SK-N-SH treated with all-trans-retinoic acid at 6 μM for 48 hours (cell line): Measurements from ENCODE around the gene PICK1.

Experiments
- ATAC-seq: fragments of 200-7000 bp; cut with Tn5 transposase; 3 replicates; pipeline ENCODE4 v1.9.1; 2020; ENCODE audit warnings: mild to moderate bottlenecking, moderate library complexity
- ARNTL ChIP-seq: fragments of 450-650 bp; formaldehyde crosslinking; IDR thresholded peaks from 2 replicates; pipeline ENCODE4 v1.5.0; 2020; ENCODE audit warnings: low read depth, mild to moderate bottlenecking, moderate library complexity, borderline replicate concordance
- BACH2 ChIP-seq: fragments of 250-450 bp; sonication (Bioruptor Pico); IDR thresholded peaks from 2 replicates; pipeline ENCODE4 v1.9.0; 2021; ENCODE audit warnings: mild to moderate bottlenecking, borderline replicate concordance
- CSDC2 ChIP-seq: fragments of 250-450 bp; sonication (Bioruptor Pico); IDR thresholded peaks from 2 replicates; pipeline ENCODE4 v1.5.0; 2020; ENCODE audit warnings: mild to moderate bottlenecking, moderate library complexity
- ISL1 ChIP-seq: fragments of 250-450 bp; sonication (Bioruptor Pico); IDR thresholded peaks from 2 replicates; pipeline ENCODE4 v2.1.2; 2022; ENCODE audit warnings: mild to moderate bottlenecking, moderate library complexity
- PPARA ChIP-seq: fragments of 250-450 bp; sonication (Bioruptor Pico); IDR thresholded peaks from 2 replicates; pipeline ENCODE4 v1.5.0; 2020; ENCODE audit warnings: mild to moderate bottlenecking, borderline replicate concordance
- RARB ChIP-seq: fragments of 250-450 bp; sonication (Bioruptor Pico); IDR thresholded peaks from 2 replicates; pipeline ENCODE4 v1.8.0; 2021; ENCODE audit warnings: mild to moderate bottlenecking, moderate library complexity
- SNAI2 ChIP-seq: fragments of 250-450 bp; sonication (Bioruptor Pico); IDR thresholded peaks from 2 replicates; pipeline ENCODE4 v1.5.0; 2020; ENCODE audit warnings: mild to moderate bottlenecking, moderate library complexity
- ZC3H10 ChIP-seq: fragments of 250-450 bp; sonication (Bioruptor Pico); IDR thresholded peaks from 2 replicates; pipeline ENCODE4 v1.5.1; 2021; ENCODE audit warnings: mild to moderate bottlenecking, moderate library complexity
- ZFP30 ChIP-seq: fragments of 450-650 bp; formaldehyde crosslinking; IDR thresholded peaks from 2 replicates; pipeline ENCODE4 v1.5.0; 2022; ENCODE audit warnings: mild to moderate bottlenecking, moderate library complexity
- ZNF565 ChIP-seq: fragments of 450-650 bp; formaldehyde crosslinking; conservative IDR thresholded peaks from 2 replicates; pipeline ENCODE4 v1.5.0; 2020; ENCODE audit warnings: low read depth, mild to moderate bottlenecking, moderate library complexity
- ZNF70 ChIP-seq: fragments of 450-650 bp; formaldehyde crosslinking; IDR thresholded peaks from 2 replicates; pipeline ENCODE4 v1.5.0; 2020; ENCODE audit warnings: mild to moderate bottlenecking, moderate library complexity
- ZNF8 ChIP-seq: fragments of 450-650 bp; formaldehyde crosslinking; IDR thresholded peaks from 2 replicates; pipeline ENCODE4 v1.5.0; 2020; ENCODE audit warnings: mild to moderate bottlenecking, moderate library complexity
- TF ChIP-seq, protein P1 (sequence below): fragments of 250-450 bp; sonication (Bioruptor Pico); IDR thresholded peaks from 2 replicates; pipeline ENCODE4 v1.5.1; 2020; ENCODE audit warnings: low read depth, mild to moderate bottlenecking, moderate library complexity
- TF ChIP-seq, protein P2 (sequence below): fragments of 250-450 bp; sonication (Bioruptor Pico); IDR thresholded peaks from 2 replicates; pipeline ENCODE4 v1.5.0; 2020; ENCODE audit warnings: mild to moderate bottlenecking, moderate library complexity
- TF ChIP-seq, protein P3 (sequence below): fragments of 250-450 bp; sonication (Bioruptor Pico); IDR thresholded peaks from 2 replicates; pipeline ENCODE4 v1.5.1; 2021; ENCODE audit warnings: mild to moderate bottlenecking, moderate library complexity
- TF ChIP-seq, protein P4 (sequence below): fragments of 250-450 bp; sonication (Bioruptor Pico); IDR thresholded peaks from 2 replicates; pipeline ENCODE4 v1.8.0; 2021; ENCODE audit warnings: low read depth, mild to moderate bottlenecking, moderate library complexity, borderline replicate concordance

PICK1 gene

DNA sequence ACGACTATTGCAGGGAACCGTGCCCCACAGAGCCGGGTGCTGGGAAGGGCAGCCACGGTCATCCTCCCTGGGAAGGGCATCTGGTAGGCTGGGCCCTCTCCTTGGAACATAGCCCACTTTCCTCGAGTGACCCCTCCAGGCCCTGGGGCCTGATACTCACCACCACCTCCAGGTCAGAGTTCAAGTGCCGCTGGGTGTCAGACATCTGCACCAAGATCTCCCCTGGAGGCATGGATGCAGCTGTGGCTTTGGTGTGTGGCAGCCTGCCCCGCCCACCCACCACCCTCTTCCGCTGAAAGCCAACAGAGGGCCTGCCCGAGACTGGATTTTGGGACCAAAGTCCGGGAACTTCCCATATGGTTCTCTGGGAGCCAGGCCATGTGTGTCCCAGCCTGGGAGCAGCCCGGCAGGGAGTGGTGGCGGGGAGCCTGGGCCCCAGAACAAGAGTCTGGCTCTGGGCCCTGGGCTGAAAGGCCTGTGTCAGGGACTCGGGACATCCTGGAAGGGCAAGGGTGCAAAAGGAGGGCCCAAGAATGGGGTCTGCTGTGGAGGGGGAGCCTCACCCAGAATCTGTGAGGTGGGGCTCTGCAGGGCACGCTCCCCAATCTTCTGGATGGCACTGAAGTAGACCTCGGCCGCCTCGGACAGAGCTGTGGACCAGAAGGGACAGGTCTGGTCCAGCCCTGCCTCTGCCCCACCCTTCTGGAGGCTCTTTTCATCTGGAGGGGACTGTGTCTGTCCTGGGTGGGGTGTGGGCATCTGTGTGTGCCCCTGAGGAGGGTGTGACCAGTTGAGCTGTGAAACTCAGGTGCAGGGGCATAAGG lies 50.7 kb downstream of the PICK1 start (continued):
- TF ChIP-seq, protein P1, sequence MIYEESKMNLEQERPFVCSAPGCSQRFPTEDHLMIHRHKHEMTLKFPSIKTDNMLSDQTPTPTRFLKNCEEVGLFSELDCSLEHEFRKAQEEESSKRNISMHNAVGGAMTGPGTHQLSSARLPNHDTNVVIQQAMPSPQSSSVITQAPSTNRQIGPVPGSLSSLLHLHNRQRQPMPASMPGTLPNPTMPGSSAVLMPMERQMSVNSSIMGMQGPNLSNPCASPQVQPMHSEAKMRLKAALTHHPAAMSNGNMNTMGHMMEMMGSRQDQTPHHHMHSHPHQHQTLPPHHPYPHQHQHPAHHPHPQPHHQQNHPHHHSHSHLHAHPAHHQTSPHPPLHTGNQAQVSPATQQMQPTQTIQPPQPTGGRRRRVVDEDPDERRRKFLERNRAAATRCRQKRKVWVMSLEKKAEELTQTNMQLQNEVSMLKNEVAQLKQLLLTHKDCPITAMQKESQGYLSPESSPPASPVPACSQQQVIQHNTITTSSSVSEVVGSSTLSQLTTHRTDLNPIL (CRISPR knock-in tag), result no peak
- TF ChIP-seq BACH2 (no peak), ISL1 (CRISPR knock-in tag) (no peak), ARNTL (CRISPR knock-in tag) (no peak), PPARA (no peak), ZNF70 (CRISPR knock-in tag) (no peak)
- TF ChIP-seq, protein P2, sequence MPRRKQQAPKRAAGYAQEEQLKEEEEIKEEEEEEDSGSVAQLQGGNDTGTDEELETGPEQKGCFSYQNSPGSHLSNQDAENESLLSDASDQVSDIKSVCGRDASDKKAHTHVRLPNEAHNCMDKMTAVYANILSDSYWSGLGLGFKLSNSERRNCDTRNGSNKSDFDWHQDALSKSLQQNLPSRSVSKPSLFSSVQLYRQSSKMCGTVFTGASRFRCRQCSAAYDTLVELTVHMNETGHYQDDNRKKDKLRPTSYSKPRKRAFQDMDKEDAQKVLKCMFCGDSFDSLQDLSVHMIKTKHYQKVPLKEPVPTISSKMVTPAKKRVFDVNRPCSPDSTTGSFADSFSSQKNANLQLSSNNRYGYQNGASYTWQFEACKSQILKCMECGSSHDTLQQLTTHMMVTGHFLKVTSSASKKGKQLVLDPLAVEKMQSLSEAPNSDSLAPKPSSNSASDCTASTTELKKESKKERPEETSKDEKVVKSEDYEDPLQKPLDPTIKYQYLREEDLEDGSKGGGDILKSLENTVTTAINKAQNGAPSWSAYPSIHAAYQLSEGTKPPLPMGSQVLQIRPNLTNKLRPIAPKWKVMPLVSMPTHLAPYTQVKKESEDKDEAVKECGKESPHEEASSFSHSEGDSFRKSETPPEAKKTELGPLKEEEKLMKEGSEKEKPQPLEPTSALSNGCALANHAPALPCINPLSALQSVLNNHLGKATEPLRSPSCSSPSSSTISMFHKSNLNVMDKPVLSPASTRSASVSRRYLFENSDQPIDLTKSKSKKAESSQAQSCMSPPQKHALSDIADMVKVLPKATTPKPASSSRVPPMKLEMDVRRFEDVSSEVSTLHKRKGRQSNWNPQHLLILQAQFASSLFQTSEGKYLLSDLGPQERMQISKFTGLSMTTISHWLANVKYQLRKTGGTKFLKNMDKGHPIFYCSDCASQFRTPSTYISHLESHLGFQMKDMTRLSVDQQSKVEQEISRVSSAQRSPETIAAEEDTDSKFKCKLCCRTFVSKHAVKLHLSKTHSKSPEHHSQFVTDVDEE (CRISPR knock-in tag), result no peak
- TF ChIP-seq, protein P3, sequence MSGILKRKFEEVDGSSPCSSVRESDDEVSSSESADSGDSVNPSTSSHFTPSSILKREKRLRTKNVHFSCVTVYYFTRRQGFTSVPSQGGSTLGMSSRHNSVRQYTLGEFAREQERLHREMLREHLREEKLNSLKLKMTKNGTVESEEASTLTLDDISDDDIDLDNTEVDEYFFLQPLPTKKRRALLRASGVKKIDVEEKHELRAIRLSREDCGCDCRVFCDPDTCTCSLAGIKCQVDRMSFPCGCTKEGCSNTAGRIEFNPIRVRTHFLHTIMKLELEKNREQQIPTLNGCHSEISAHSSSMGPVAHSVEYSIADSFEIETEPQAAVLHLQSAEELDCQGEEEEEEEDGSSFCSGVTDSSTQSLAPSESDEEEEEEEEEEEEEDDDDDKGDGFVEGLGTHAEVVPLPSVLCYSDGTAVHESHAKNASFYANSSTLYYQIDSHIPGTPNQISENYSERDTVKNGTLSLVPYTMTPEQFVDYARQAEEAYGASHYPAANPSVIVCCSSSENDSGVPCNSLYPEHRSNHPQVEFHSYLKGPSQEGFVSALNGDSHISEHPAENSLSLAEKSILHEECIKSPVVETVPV (CRISPR knock-in tag), result no peak

DNA sequence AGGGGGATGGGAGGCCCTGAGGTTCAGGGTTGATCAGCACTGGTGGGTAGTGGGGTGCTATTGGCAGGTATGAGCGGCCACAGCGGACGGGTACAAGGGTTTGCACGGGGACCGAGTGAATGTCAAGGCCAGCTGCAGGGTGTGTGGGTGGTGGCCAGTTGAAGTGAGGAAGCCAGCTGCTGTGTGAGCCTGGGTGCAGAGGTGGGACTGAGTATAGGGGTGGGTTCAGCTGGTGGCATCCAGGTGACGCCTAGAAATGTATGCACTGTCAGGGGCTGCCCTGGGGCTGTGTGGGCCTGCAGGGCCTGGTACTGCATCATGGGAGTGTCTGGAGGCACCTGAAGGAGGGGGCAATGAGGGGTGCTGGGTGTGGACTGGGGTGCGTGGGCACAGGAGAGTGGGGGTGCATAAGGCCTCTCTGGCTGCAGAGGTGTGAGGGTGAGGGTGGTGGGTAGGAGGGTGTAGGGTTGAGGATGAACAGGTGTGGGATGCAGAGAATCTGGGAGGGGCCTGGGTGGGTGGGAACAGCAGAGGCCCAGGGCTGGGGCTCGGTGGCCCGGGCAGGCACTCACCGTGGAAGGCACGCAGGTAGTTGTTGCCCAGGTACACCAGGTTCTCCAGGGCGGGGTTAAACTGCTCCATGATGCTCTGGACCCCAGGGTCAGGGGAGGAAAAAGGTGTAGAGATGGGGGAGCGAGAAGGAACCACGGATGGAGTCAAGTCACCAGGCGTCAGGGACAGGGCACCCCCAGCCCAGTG lies 51.5 kb downstream of the PICK1 start:
- no peak for ATAC-seq
- TF ChIP-seq RARB (CRISPR knock-in tag) (no peak), ZNF8 (CRISPR knock-in tag) (no peak), CSDC2 (no peak), SNAI2 (CRISPR knock-in tag) (no peak), BACH2 (no peak), ZFP30 (CRISPR knock-in tag) (no peak), ISL1 (CRISPR knock-in tag) (no peak), ZNF565 (no peak), ZC3H10 (CRISPR knock-in tag) (no peak)
- TF ChIP-seq, protein P4, sequence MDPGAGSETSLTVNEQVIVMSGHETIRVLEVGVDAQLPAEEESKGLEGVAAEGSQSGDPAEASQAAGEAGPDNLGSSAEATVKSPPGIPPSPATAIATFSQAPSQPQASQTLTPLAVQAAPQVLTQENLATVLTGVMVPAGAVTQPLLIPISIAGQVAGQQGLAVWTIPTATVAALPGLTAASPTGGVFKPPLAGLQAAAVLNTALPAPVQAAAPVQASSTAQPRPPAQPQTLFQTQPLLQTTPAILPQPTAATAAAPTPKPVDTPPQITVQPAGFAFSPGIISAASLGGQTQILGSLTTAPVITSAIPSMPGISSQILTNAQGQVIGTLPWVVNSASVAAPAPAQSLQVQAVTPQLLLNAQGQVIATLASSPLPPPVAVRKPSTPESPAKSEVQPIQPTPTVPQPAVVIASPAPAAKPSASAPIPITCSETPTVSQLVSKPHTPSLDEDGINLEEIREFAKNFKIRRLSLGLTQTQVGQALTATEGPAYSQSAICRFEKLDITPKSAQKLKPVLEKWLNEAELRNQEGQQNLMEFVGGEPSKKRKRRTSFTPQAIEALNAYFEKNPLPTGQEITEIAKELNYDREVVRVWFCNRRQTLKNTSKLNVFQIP (CRISPR knock-in tag), result no peak
- TF ChIP-seq, protein P3 (CRISPR knock-in tag), result no peak
- TF ChIP-seq, protein P2 (CRISPR knock-in tag), result no peak
- TF ChIP-seq, protein P1 (CRISPR knock-in tag), result no peak
